ENCODE data around the gene GALNT2. TPM values are rescaled to one million over a fixed set of nuclear protein-coding genes. Genes with fewer than 3 reads are reported as not detected.

The GALNT2 gene
- total and polyA plus RNA-seq, 9 of the 15 experiments (the other 6 are each of a cell fraction or from before 2014, with no cell fraction given): 1.6 to 106 (median 51.9) TPM

- no peak overlapping the region for H2AFZ ChIP-seq (ENCODE audit: low read depth, low read length)
- H3K9me1 ChIP-seq (ENCODE audit: control insufficient read depth, insufficient read depth, low read length): no peaks in the 10 kb centered on the region
- no peak for FAIRE-seq
- H3K27ac ChIP-seq (ENCODE audit: extremely low read depth, low read depth, low read length): no peak overlapping the region
- no peaks in the 10 kb centered on the region for H4K20me1 ChIP-seq (replicated peaks; ENCODE audit: control insufficient read depth, insufficient read depth, low read length)
- CTCF ChIA-PET (ENCODE audit: low intra/inter-chr PET ratio): no interaction called here
- no peak overlapping the region for H3K9ac ChIP-seq (ENCODE audit: insufficient read depth in 1 of 2, low read depth in 2 of 2, low read length in 2 of 2)
- H3K79me2 ChIP-seq (ENCODE audit: control insufficient read depth, insufficient read depth, low read length): peaks cover 62% of the 10 kb centered on the region
- POLR2A ChIA-PET: interaction anchor here (0.9 to 1.6 kb wide), 3 partner anchors 10 to 37 kb away, joined by 4 read pairs; no protein-coding TSS in a partner anchor
- intact Hi-C loops (cut with micrococcal nuclease) (loop anchor here (5.0 kb wide), 1 partner anchor 45 kb away; no protein-coding TSS in a partner anchor), in situ Hi-C loops (cut with MboI) (no loop called here)
- no peak overlapping the region for H3K4me2 ChIP-seq (ENCODE audit: insufficient read depth, low read length)
- no peak for ATAC-seq
- DNase-seq (ENCODE audit: extremely low read depth in 1 of 4, low spot score in 3 of 4): no peak
- no peaks in the 10 kb centered on the region for H3K9me3 ChIP-seq (replicated peaks; ENCODE audit: control insufficient read depth, insufficient read depth, low read depth, low read length)
- H3K27me3 ChIP-seq (ENCODE audit: control insufficient read depth in 2 of 2, insufficient read depth in 2 of 2, low read length in 2 of 2): no peaks in the 10 kb centered on the region
- H3K36me3 ChIP-seq (ENCODE audit: control insufficient read depth, insufficient read depth, low read length): peaks cover 47% of the 10 kb centered on the region
- TF ChIP-seq FOXK2 (conservative IDR thresholded peaks at IDR 0.05 in 1 of 2, IDR thresholded peaks at IDR 0.05 in 1 of 2; ENCODE audit: low read depth in 2 of 2) (no peak), ZZZ3 (IDR thresholded peaks at IDR 0.05) (no peak), GATAD2A (IDR thresholded peaks at IDR 0.05) (no peak), MAFK (IDR thresholded peaks at IDR 0.05; ENCODE audit: low read length) (no peak), SRSF9 (IDR thresholded peaks at IDR 0.05; ENCODE audit: borderline replicate concordance, low read depth, low read length) (no peak), E2F1 (CRISPR knock-in tag; IDR thresholded peaks at IDR 0.05) (no peak), NCOA6 (IDR thresholded peaks at IDR 0.05) (no peak)
- H3K4me3 ChIP-seq: no peak overlapping the region
- peaks cover 3 to 32% of the 10 kb centered on the region in 2 experiments; a peak in 4 of 5 replicates for H3K4me1 ChIP-seq (replicated peaks in 1 of 2; ENCODE audit: control insufficient read depth in 2 of 2, insufficient read depth in 2 of 2, low read length in 2 of 2)
- WGBS (ENCODE audit: insufficient coverage, low coverage, missing lambda C conversion rate): 98% methylated on average over 5 of the region's 5 CpGs
- no TSS peak for BruUV-seq (replicated peaks)
These were observed 120.3 kb downstream of the GALNT2 start for GRCh38 chr1:230187290-230187689.

Measured in K562 (cell line).